ENCODE data around the gene SGK2.

SGK2 gene

GRCh38 chr20:43538878-43539700 lies 19.7 kb upstream of the SGK2 start:
- Histone ChIP-seq H3K36me3 (peaks cover 0 to 25% (median 10%) of the 10 kb centered on the region in 11 experiments; a peak in 7 of 22 replicates), H3K4me3 (no peak overlapping the region), H3K9me3 (replicated peaks in 1 of 11) (no peaks in the 10 kb centered on the region), H3K27ac (no peak overlapping the region), H3K27me3 (no peaks in the 10 kb centered on the region), H4K20me1 (no peaks in the 10 kb centered on the region), H3K9ac (no peak overlapping the region), H3K4me2 (no peak overlapping the region), H3K4me1 (peaks cover 0 to 9% (median 3%) of the 10 kb centered on the region in 10 experiments; a peak in 6 of 20 replicates)
- no peak for TF ChIP-seq Cebpa-rat (IDR thresholded peaks at IDR 0.05)

DNA sequence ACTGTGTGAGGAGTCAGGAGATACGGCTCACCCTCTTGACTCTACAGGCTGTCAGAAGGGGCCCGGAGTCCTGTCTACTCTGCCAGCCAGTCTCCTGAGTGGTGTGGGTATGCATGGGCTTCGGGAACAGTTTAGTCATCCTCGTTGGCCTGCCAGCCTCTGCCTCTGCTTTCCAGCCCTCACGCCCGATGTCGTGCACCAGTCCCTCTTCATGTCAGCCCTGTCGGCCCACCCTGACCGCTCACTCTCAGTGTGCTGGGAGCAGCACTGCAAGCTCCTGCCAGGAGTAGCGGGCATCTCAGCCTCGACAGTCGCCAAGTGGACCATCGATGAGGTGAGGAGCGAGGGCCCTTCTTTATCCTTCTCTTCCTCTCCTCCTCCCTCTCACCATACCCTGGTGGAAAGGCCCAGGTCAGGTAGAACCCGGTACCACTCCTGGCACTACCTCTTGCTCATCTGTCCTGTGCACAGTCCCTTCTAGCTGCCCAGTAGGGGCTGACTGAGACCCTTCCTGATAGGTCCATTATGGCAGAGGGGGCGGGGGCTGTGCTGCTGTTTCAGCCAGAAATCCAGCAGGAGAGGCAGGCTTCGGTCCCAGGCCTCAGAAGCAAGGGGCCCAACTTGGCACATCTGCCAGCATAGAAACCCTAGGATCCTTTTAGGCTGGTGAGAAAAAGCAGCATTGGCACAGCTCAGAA lies 18.7 kb upstream of the SGK2 start:
- Histone ChIP-seq H3K27me3 (no peaks in the 10 kb centered on the region), H3K9ac (no peak overlapping the region), H3K9me3 (replicated peaks in 1 of 11) (no peaks in the 10 kb centered on the region)

DNA sequence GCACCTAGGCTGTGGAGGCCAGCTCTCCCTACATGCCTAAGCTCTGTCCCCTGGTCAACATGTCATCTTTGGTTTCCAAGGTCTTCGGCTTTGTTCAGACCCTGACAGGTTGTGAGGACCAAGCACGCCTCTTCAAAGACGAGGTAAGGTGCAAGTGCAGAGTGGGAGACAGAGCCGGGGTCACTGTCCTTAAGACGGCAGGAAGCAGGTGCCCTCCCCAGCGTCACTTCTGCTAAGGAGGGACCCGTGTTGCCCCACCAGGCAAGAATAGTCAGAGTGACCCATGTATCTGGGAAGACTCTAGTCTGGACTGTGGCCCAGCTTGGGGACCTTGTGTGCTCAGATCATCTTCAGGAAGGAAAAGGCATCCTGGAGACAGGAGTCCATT lies 18.2 kb upstream of the SGK2 start:
- no peaks in the 10 kb centered on the region for H4K20me1 ChIP-seq
- TF ChIP-seq Cebpa-rat (IDR thresholded peaks at IDR 0.05): no peak
- no peak overlapping the region for H3K9ac ChIP-seq
- H3K4me3 ChIP-seq: no peak overlapping the region
- H3K4me1 ChIP-seq: peaks cover 0 to 9% (median 3%) of the 10 kb centered on the region in 10 experiments; a peak in 6 of 20 replicates
- H3K9me3 ChIP-seq (replicated peaks in 1 of 11): no peaks in the 10 kb centered on the region
- H3K4me2 ChIP-seq: no peak overlapping the region
- H3K36me3 ChIP-seq: peaks cover 0 to 25% (median 5%) of the 10 kb centered on the region in 11 experiments; a peak in 7 of 22 replicates
- H3K27me3 ChIP-seq: no peaks in the 10 kb centered on the region
- H3K27ac ChIP-seq: no peak overlapping the region

More for the DNA sequence above, 18.7 kb upstream of the SGK2 start:
- Histone ChIP-seq H3K4me1 (peaks cover 0 to 9% (median 3%) of the 10 kb centered on the region in 10 experiments; a peak in 6 of 20 replicates), H4K20me1 (no peaks in the 10 kb centered on the region), H3K4me3 (no peak overlapping the region), H3K4me2 (no peak overlapping the region), H3K36me3 (peaks cover 0 to 22% (median 9%) of the 10 kb centered on the region in 11 experiments; a peak in 7 of 22 replicates), H3K27ac (no peak overlapping the region)
- TF ChIP-seq Cebpa-rat (IDR thresholded peaks at IDR 0.05): no peak

GRCh38 chr20:43541214-43541613 lies 17.6 kb upstream of the SGK2 start:
- H3K4me3 ChIP-seq: no peak overlapping the region
- H3K36me3 ChIP-seq: peaks cover 0 to 20% (median 4%) of the 10 kb centered on the region in 11 experiments; a peak in 6 of 22 replicates
- no peaks in the 10 kb centered on the region for H4K20me1 ChIP-seq
- H3K9ac ChIP-seq: no peak overlapping the region
- H3K27me3 ChIP-seq: no peaks in the 10 kb centered on the region
- 0 out of 22 replicates have a peak, but pooled peaks cover 0 to 2% (median 0%) of the 10 kb centered on the region in 11 experiments for H3K9me3 ChIP-seq (replicated peaks in 1 of 11)
- TF ChIP-seq Cebpa-rat (IDR thresholded peaks at IDR 0.05): no peak
- peaks cover 0 to 9% (median 3%) of the 10 kb centered on the region in 10 experiments; a peak in 6 of 20 replicates for H3K4me1 ChIP-seq
- H3K4me2 ChIP-seq: no peak overlapping the region
- no peak overlapping the region for H3K27ac ChIP-seq

DNA sequence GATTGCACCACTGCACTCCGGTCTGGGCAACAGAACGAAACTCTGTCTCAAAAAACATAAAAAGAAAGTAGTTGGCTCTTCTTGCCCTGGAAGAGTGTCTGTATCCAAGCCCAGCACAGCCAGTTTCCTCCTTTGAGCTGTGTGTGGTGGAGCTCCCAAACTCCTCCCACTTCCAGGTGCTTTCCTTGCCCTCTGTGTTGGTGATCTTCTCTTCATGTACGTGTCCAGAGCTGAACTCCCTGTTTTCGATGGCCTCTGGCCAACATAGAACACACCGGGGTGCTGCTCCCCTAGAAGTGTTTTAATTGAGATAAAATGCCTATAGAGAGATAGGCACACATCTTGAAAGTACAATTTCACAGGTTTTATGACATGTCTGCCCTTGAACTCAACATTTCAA lies 16.7 kb upstream of the SGK2 start:
- Histone ChIP-seq H3K4me3 (no peak overlapping the region), H3K9ac (no peak overlapping the region), H3K36me3 (peaks cover 0 to 15% (median 4%) of the 10 kb centered on the region in 11 experiments; a peak in 5 of 22 replicates), H3K27ac (no peak overlapping the region), H4K20me1 (no peaks in the 10 kb centered on the region), H3K27me3 (no peaks in the 10 kb centered on the region), H3K9me3 (replicated peaks in 1 of 11) (peaks cover 0 to 11% (median 0%) of the 10 kb centered on the region in 11 experiments; a peak in 1 of 22 replicates), H3K4me2 (no peak overlapping the region), H3K4me1 (peaks cover 0 to 9% (median 3%) of the 10 kb centered on the region in 10 experiments; a peak in 6 of 20 replicates)
- TF ChIP-seq Cebpa-rat (IDR thresholded peaks at IDR 0.05): no peak

DNA sequence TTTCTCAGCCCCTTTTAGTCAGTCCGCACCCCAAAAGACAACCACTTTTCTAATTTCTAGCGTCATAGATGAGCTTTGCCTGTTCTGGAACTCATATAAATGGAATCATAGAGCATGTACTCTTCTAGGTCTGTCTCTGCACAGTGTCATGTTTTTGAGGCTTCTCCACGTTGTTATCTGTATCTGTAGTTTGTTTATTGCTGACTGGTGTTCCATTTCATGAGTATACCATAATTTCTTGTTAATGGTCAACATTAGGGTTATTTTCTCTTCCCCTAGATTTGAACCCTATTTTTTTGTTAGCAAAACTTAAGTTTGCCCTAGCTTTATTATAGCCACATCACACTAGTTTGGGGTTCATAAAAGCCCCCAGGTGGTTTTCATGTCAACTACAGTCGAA lies 16.2 kb upstream of the SGK2 start:
- Histone ChIP-seq H3K36me3 (peaks cover 0 to 15% (median 4%) of the 10 kb centered on the region in 11 experiments; a peak in 4 of 22 replicates), H3K9ac (no peak overlapping the region), H3K9me3 (replicated peaks in 1 of 11) (peaks cover 0 to 11% (median 0%) of the 10 kb centered on the region in 11 experiments; a peak in 2 of 22 replicates), H3K4me1 (peaks cover 0 to 6% (median under 1%) of the 10 kb centered on the region in 10 experiments; a peak in 6 of 20 replicates), H3K27me3 (no peaks in the 10 kb centered on the region), H4K20me1 (no peaks in the 10 kb centered on the region), H3K4me3 (no peak overlapping the region), H3K27ac (no peak overlapping the region), H3K4me2 (no peak overlapping the region)
- TF ChIP-seq Cebpa-rat (IDR thresholded peaks at IDR 0.05): no peak

DNA sequence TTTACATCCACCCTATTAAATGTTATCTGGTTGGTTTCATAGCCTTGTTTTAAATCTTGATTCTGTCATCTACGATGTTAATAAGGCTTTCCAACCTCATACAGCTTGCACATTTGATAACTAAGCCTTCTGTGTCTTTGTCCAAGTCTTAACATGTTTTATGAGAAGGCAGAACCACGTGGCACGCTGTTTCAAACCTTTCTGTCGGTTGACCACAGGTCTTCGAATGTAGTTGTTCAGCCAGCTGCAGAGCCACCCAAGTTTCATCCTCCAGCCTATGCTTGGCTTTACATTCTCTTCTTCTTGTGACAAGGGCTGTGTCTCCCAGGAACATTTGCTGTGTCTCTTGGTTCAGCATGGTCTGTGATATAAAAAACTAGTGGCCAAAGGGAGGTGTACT lies 15.7 kb upstream of the SGK2 start:
- Histone ChIP-seq H3K9me3 (replicated peaks in 1 of 11) (peaks cover 0 to 11% (median 0%) of the 10 kb centered on the region in 11 experiments; a peak in 2 of 22 replicates), H3K4me2 (no peak overlapping the region), H3K9ac (no peak overlapping the region), H3K4me3 (no peak overlapping the region), H4K20me1 (no peaks in the 10 kb centered on the region), H3K36me3 (peaks cover 0 to 15% (median 4%) of the 10 kb centered on the region in 11 experiments; a peak in 4 of 22 replicates), H3K4me1 (peaks cover 0 to under 1% (median 0%) of the 10 kb centered on the region in 10 experiments; a peak in 2 of 20 replicates), H3K27me3 (no peaks in the 10 kb centered on the region), H3K27ac (no peak overlapping the region)
- no peak for TF ChIP-seq Cebpa-rat (IDR thresholded peaks at IDR 0.05)

- Histone ChIP-seq H3K9me3 (replicated peaks in 1 of 11) (peaks cover 0 to 11% (median 0%) of the 10 kb centered on the region in 11 experiments; a peak in 2 of 22 replicates), H3K9ac (no peak overlapping the region), H3K27ac (no peak overlapping the region), H3K4me1 (0 out of 20 replicates have a peak, but pooled peaks cover 0 to under 1% (median 0%) of the 10 kb centered on the region in 10 experiments), H3K4me2 (no peak overlapping the region), H3K4me3 (no peak overlapping the region), H4K20me1 (no peaks in the 10 kb centered on the region), H3K27me3 (no peaks in the 10 kb centered on the region), H3K36me3 (peaks cover 0 to 15% (median 4%) of the 10 kb centered on the region in 11 experiments; a peak in 4 of 22 replicates)
- no peak for TF ChIP-seq Cebpa-rat (IDR thresholded peaks at IDR 0.05)
Observed at GRCh38 chr20:43544501-43544900, 14.3 kb upstream of the SGK2 start.

All from BLaER1 treated with 17β-estradiol and CSF1 and Interleukin-3, amounts not matched to agents 10 nM and 100 nM (cell line).